NCI-H2029 (cell line): ENCODE measurements around the gene NMRK1.

Experiments
- DNase-seq: peaks from one replicate; lab custom pipeline; 2025; lab: John Stamatoyannopoulos, UW

The NMRK1 gene

DNA sequence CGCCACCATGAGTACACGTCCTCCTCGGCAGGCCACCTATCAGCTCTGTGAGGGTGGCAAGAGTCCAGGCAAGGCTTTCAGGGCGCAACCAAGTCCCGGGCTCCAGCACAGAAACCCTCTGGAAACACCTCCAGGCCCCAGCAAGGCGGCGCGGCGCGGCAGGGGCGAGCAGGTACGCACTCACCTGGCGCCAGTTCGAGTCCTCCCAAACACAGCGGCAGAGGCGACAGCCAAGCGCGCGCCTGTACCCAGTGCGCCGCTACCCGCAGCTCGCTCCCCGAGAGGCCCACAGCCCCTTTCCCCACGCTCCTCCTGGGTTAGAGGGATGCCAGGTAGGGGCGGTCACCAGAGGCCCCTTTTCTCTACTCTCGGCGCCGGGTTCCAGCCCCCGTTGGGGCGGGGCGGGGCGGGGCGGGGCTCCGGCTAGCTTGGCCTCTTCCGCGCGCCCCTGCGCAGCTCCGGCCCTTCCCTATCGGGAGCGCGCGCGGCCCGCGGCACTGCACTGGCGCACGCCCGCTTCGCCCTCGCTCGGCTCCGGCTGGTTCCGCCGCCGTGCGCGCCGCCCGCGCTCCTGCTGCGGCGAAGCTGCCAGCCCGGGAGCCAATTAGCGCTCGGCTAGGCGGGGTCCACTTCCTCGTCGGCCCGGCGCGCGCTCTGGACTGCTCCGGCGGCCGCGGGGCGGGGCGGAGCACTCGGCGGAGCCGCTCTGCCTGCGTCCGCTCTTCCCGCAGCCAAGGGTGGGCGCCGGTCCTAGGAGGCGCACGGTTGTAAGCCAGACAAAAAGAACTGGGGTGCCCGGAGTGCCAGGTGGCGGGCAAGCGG, at the start of gene NMRK1, which contains the start of gene OSTF1:
NMRK1 (minus strand) TSS at position 332 of the 822 bp plus-strand sequence. CDS start 5,040 bp downstream, outside the sequence.
OSTF1 (plus strand) TSS at position 691 of the 822 bp plus-strand sequence. CDS start 179 bp downstream, outside the sequence.
- peak; percentile 95 for DNase-seq

GRCh38 chr9:75134495-75134894, 46.5 kb upstream of the NMRK1 start:
- peak; percentile 8 for DNase-seq

DNA sequence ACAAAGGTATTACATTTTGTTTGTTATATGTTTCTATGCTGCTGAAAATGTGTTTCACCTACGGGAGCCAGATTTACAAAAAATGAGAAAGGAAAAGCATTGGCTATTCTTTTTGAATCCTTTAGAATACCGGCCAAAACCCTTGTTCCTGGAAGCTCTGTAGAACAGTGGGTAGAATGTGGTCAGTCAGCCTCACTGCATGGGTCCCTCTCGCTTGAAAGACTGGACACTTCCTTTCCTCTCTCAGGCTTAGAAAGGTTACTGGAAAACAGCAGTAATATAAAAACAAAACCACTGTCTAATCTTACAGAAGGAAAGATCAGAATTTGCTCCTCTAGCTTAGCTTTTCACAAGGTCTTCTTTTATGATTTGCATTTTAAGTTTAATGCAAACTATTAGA, 45.4 kb upstream of the NMRK1 start:
- no peak for DNase-seq

GRCh38 chr9:75132244-75132643, 44.3 kb upstream of the NMRK1 start:
- no peak for DNase-seq

GRCh38 chr9:75131700-75132099, 43.7 kb upstream of the NMRK1 start:
- no peak for DNase-seq

- no peak for DNase-seq
Measured at GRCh38 chr9:75130621-75131230, 42.8 kb upstream of the NMRK1 start.

DNA sequence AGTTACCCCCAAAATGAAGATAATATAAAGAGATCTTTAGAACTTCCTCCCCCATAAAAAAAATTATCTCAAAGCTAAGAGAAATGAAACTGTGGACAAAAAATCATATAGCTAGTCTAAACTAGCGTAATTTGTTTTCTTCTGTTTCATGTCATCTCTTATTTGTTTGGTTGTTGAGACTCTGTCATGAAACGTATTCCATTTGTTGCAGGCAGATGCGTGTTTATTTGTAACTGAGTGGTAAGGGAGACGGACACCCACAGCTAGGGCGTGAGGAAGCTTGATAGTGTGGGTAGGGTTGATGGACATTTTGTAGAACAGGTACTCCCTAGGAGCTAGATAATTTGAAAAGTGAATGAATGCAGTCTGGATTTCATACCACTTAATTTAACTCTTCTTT, 42.2 kb upstream of the NMRK1 start:
- DNase-seq: no peak

DNA sequence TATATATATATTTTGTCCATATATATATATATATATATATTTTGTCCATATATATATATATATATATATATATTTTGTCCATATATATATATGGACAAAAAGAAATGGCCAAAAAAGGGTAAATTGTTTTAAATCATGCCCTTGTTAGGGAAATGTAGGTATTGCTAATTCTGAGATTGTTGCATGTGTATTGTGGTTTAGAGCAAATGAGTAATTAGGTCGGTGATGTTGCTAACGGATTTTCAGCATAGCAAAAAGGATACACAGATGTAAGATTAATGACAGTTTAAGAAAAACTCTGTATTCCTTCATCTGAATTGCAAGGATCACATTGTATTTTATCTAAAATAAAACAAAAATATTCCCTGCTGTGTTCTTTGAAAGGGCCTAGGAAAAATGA, 40.6 kb upstream of the NMRK1 start:
- DNase-seq: no peak

- DNase-seq: no peak
Measured at GRCh38 chr9:75123696-75124095, 35.7 kb upstream of the NMRK1 start.

GRCh38 chr9:75121914-75122558, 34.1 kb upstream of the NMRK1 start:
- DNase-seq: no peak

DNA sequence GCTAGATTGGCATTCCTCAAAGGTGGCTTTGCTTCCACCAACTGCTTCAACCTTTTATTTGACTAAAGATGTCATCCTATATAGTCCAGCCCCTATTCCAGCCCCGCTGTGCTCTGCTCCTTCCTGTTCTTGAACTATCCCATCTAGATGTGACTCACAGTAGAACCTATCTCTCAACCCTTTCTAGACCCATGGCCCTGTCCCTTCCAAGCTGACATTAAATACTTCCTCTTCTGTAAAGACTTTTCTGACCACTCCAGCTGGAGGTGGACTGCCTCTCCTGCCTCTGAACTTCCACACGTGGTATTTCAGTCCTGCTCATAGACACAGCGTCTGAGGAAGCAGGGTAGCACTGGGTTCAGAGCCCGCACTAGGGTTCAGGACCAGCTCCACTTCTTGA, 32.7 kb upstream of the NMRK1 start:
- DNase-seq: no peak

DNA sequence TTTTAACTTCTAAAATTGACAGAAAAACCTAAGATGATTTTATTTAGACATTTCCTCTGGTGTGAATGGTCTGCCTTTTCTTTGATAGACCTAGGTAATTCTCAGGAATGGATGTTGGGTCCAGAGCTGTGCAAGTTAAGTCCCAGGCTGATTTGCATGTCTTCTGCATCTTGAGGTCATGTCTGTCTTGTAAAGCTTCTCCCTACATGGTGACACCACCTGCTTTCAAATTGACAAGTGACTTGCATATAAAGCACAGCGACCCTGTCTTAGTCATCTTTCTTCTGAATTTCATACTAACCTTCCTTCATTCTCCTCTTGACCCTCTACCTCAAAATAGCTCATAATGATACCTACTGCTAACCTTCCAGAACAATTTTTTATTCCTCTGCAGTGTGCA, 29.6 kb upstream of the NMRK1 start:
- no peak for DNase-seq

- no peak for DNase-seq
Measured at GRCh38 chr9:75116306-75116705, 28.4 kb upstream of the NMRK1 start.

DNA sequence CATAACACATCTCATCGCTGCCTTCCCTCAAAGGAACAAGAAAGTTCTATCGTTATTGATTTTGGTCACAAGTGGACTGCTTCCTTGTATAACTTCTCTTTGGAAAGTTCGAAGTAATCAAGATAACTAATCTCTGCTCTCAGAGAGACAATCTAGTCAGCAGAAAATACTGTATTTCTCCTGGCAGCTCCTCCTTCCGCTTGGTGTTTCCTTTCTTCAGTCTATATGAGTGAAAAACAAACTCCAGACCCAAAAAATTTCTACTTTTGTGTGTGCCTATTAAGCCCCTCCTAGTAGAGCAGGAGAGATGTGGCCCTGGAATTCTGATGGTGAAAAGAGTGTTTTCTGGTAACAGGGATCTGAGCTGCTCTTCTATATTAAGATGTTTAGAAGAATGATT, 24.8 kb upstream of the NMRK1 start:
- DNase-seq: no peak

- DNase-seq: peak; percentile 30
Measured at GRCh38 chr9:75111019-75111622, 23.2 kb upstream of the NMRK1 start.

DNA sequence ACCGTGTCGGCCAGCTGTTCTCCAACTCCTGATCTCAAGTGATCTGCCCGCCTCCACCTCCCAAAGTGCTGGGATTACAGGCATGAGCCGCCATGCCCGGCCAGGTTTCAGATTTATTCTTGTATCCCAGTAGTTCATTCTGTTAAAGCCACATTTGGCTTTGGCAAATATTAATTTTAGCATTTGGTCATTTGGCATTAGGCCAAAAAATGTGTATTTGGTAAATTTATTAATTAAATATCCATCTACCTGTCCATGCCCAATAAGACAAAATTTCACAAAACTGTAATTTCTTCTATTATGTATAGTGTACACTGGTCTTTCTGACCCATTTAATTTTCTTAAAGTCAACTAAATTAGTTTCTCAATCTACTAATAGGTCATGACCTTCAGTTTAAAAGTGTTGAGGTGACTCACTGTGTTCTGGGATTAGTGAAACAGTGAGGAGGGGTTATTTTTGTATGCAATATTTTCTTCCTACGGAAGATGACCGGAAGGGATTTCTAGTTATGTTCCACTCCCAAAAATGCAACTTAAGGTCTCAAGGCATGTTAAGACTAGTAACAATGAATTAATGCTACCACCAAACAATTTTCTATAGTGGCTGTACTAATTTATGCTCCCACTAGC, 21.4 kb upstream of the NMRK1 start:
- DNase-seq: no peak

GRCh38 chr9:75108571-75108970, 20.6 kb upstream of the NMRK1 start:
- no peak for DNase-seq

DNA sequence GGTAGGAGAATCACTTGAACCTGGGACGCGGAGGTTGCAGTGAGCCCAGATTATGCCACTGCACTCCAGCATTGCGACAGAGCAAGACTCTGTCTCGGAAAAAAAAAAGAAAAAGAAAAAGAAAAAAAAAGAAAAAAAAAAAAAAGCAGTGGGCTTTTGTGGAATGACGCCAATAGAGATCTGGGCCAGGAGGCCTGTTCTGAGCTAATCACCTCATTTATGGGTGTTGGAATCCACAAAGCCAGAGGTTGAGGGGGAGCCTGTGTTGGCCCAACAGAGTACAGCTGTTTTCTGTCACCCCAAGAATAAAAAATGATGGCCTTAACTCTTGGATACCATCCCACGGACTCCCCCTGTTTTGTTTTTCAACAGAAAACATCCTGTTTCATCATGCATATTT, 18.9 kb upstream of the NMRK1 start:
- no peak for DNase-seq

GRCh38 chr9:75105841-75106240, 17.9 kb upstream of the NMRK1 start:
- no peak for DNase-seq

- DNase-seq: no peak
Measured at GRCh38 chr9:75105019-75105540, 17.1 kb upstream of the NMRK1 start.

- no peak for DNase-seq
Measured at GRCh38 chr9:75104607-75105006, 16.7 kb upstream of the NMRK1 start.
